Heart left ventricle (tissue), 16 donors: ENCODE data around the gene QRICH1. TPM values are rescaled to one million over a fixed set of nuclear protein-coding genes. Genes with fewer than 3 reads are reported as not detected.

ENCODE experiments used
- ATAC-seq, 4 donors: fragments of 200-7000 bp; cut with Tn5 transposase; one replicate each; pipeline ENCODE4 v1.9.1; 2020 to 2022; ENCODE audit warnings: moderate library complexity in 4 of 4, mild to moderate bottlenecking in 3 of 4, moderate number of reproducible peaks in 1 of 4
- DNase-seq, 5 donors: peaks; one replicate each; pipeline ENCODE4 v3.0.0-alpha.2; 2020
- H3K27ac ChIP-seq, 12 donors: fragments of 200-600 bp; sonication (generic) in 4 of 12; one replicate each; pipeline versions ENCODE4 v1.5.0 to v1.8.0; 2016 to 2022; ENCODE audit warnings: mild to moderate bottlenecking in 2 of 12
- H3K27me3 ChIP-seq, 9 donors: fragments of 200-600 bp; sonication (generic) in 2 of 9; one replicate each; pipeline versions ENCODE4 v1.5.1 to v1.8.0; 2016 to 2022; ENCODE audit warnings: mild to moderate bottlenecking in 3 of 9
- H3K36me3 ChIP-seq, 9 donors: fragments of 200-600 bp; sonication (generic) in 2 of 9; one replicate each; pipeline versions ENCODE4 v1.5.0 to v1.8.0; 2018 to 2022; ENCODE audit warnings: mild to moderate bottlenecking in 2 of 9
- H3K4me1 ChIP-seq, 12 donors: fragments of 200-600 bp; sonication (generic) in 4 of 12; one replicate each; pipeline versions ENCODE4 v1.5.0 to v1.8.0; 2016 to 2022; ENCODE audit warnings: mild to moderate bottlenecking in 3 of 12
- H3K4me3 ChIP-seq, 12 donors: fragments of 200-600 bp; sonication (generic) in 4 of 12; one replicate each; pipeline versions ENCODE4 v1.5.0 to v1.8.0; 2017 to 2022; ENCODE audit warnings: mild to moderate bottlenecking in 9 of 12, moderate library complexity in 4 of 12
- H3K9me3 ChIP-seq, 12 donors: fragments of 200-600 bp; sonication (generic) in 4 of 12; one replicate each; pipeline versions ENCODE4 v1.5.0 to v1.8.0; 2016 to 2022; ENCODE audit warnings: mild to moderate bottlenecking in 1 of 12
- CTCF ChIP-seq, 12 donors: fragments of 200-600 bp; sonication (generic) in 4 of 12; IDR thresholded peaks; one replicate each; pipeline versions ENCODE4 v1.5.0 to v1.8.0; 2018 to 2022; ENCODE audit warnings: antibody characterized with exemption in 12 of 12, mild to moderate bottlenecking in 5 of 12
- POLR2A ChIP-seq, 2 donors: fragments of 450-650 bp; IDR thresholded peaks; one replicate each; pipeline ENCODE4 v1.6.1; 2017; ENCODE audit warnings: antibody characterized with exemption in 2 of 2, mild to moderate bottlenecking in 2 of 2, moderate library complexity in 2 of 2
- WGBS, 4 donors: extraction: QIAGEN DNeasy Blood & Tissue Kit in 2 of 4; methylation state at CpG; one replicate each; pipeline versions ENCODE4 v1.1.5 to v1.1.7; 2013 to 2018; 5-methylcytosine and 5-hydroxymethylcytosine counted together
- intact Hi-C, 10 donors: fragments of 100-400 bp; cut with DNase I; formaldehyde crosslinking; loops; one replicate each; pipeline versions ENCODE4 v1.11.1 to v1.14.2; 2022
- microRNA counts, 2 donors: library from miRNA; unstranded; fragments of <30 nt; microRNA quantifications; one replicate each; lab custom pipeline; 2016
- microRNA-seq, 4 donors: library from miRNA; unstranded; fragments of <30 nt; microRNA quantifications; one replicate each; pipeline versions ENCODE4 to v1.2.0, GENCODE V29; 2017 to 2020
- polyA plus RNA-seq, 2 donors: library from polyadenylated mRNA; stranded (reverse); fragments of 200-250 nt; gene quantifications; one replicate each; pipeline ENCODE4 v1.2.3, GENCODE V29; 2013
- total RNA-seq, 9 donors: library from RNA; depleted of rRNA in 2 of 9; stranded (reverse); fragments of >200 nt in 2 of 9; fragmentation: NEBNext Ultra II Directional in 3 of 9; extraction: Animal tissue kit (Norgen Biotek cat#: 25700) in 3 of 9; gene quantifications; one replicate each; pipeline versions ENCODE4 v1.1.0 to v1.2.4, GENCODE V29; 2016 to 2023
- donor health status: ischemic (EF 13 %, LVEDD 7.1; RV severe dilation, severe dysfunction).
- donor health status: healthy with polysubstance abuse.
- donor health status: DM: no; HTN: yes; CAD: no.
- donor health status: DM: no; HTN: no; CAD: no.
- donor health status: ischemic (EF 25% LVEDD 6.9; RV normal size, moderate dysfunction).
- donor health status: ischemic (EF 25% LVEDD 5.7; RV mildly dilated, moderate dysfunction).
- donor health status: healthy.
- donor health status: DM: yes; HTN: yes; CAD: no.
- donor health status: ischemic (EF 35%, LVEDD 5.7; RV mildly dilated, moderate dysfunction).
- donor health status: nonischemic (EF 11% LVEDD 7.7; RV severe dilation, severe dysfunction).
- donor health status: DM: yes; HTN: yes; CAD: no.
- donor health status: PGD.
- donor health status: ischemic (EF 29% LVEDD 5.4; RV normal size, mild dysfunction).
- donor health status: nonischemic (EF 23%, LVEDD 6.1; RV moderate dilation, normal function).

QRICH1 gene
- total and polyA plus RNA-seq, 11 donors: 20.0 to 91.6 (median 54.9) TPM

- 41 to 66% (median 47%) methylated on average over 4 of the region's 4 CpGs for WGBS, 4 donors
- intact Hi-C loops: loop anchor here in 3 of 10 donors (10.0 kb wide), 2 partner anchors 115 to 465 kb away; partner anchors contain the start of gene QRICH1 (in 1 of the 3)
Observed at GRCh38 chr3:48980295-48980694, 113.6 kb downstream of the QRICH1 start.

More at GRCh38 chr3:48980295-48980694, 113.6 kb downstream of the QRICH1 start:
- ATAC-seq (peak in 3 of 4 donors; percentile 29 to 53 (median 46)), DNase-seq (no peak)
- TF ChIP-seq POLR2A (IDR thresholded peaks at IDR 0.05) (no peak), CTCF (IDR thresholded peaks at IDR 0.05) (no peak)
- Histone ChIP-seq H3K9me3 (no peaks in the 10 kb centered on the region), H3K4me1 (peaks cover 0 to 8% (median 0%) of the 10 kb centered on the region in 12 donors), H3K4me3 (no peak overlapping the region), H3K36me3 (peaks cover 2 to 99% (median 97%) of the 10 kb centered on the region in 9 donors), H3K27ac (no peak overlapping the region), H3K27me3 (no peaks in the 10 kb centered on the region)

MicroRNAs encoded within 50 kb of the gene (microRNA counts, 767-probe panel; counts per million panel counts)
- microRNA hsa-miR-191-5p (lab: Ali Mortazavi, UCI) (5,017 to 5,181 counts per million in 2 donors), microRNA hsa-miR-425-5p (lab: Ali Mortazavi, UCI) (71.6 to 573 counts per million in 2 donors)

Small RNAs within 50 kb of the gene (microRNA-seq; reads per million reads assigned to microRNA genes)
- gene MIR191: 2,538 to 8,988 (median 5,805) reads per million in 4 donors
- 810 to 1,044 (median 895) reads per million in 4 donors for gene MIR425
- gene MIR6890: 0 to 0.21 (median 0.06) reads per million in 4 donors

Other genes starting within 250 kb of the QRICH1 start
- 10 to 100 TPM; 33.2 to 71.6 (median 44.9) TPM for gene PRKAR2A, start 246.2 kb downstream of the QRICH1 start, total RNA-seq
- 10 to 100 TPM; 10.6 to 35.8 TPM for gene PRKAR2A, start 246.2 kb downstream of the QRICH1 start, polyA plus RNA-seq
- gene SLC25A20, start 195.2 kb downstream of the QRICH1 start, total RNA-seq: 100 to 1,000 TPM in 2 of 9 donors, 10 to 100 TPM in 7; 44.6 to 176 (median 69.5) TPM
- 10 to 100 TPM; 50.5 to 65.7 TPM for gene SLC25A20, start 195.2 kb downstream of the QRICH1 start, polyA plus RNA-seq
- 100 to 1,000 TPM in 8 of 9 donors, 10 to 100 TPM in 1; 87.7 to 223 (median 126) TPM for gene ARIH2, start 175.2 kb downstream of the QRICH1 start, total RNA-seq
- 10 to 100 TPM; 77.6 to 79.3 TPM for gene ARIH2, start 175.2 kb downstream of the QRICH1 start, polyA plus RNA-seq
- 10 to 100 TPM; 22.1 to 42.7 (median 34.0) TPM for gene P4HTM, start 103.8 kb downstream of the QRICH1 start, total RNA-seq
- 10 to 100 TPM; 19.0 to 27.0 TPM for gene P4HTM, start 103.8 kb downstream of the QRICH1 start, polyA plus RNA-seq
- 10 to 100 TPM; 56.2 to 91.2 (median 80.7) TPM for gene WDR6, start 86.7 kb downstream of the QRICH1 start, total RNA-seq
- 10 to 100 TPM; 68.9 to 73.6 TPM for gene WDR6, start 86.7 kb downstream of the QRICH1 start, polyA plus RNA-seq
- 10 to 100 TPM in 8 of 9 donors, 1 to 10 TPM in 1; 8.1 to 24.7 (median 14.9) TPM for gene DALRD3, start 75.5 kb downstream of the QRICH1 start, total RNA-seq
- gene DALRD3, start 75.5 kb downstream of the QRICH1 start, polyA plus RNA-seq: 10 to 100 TPM in 1 of 2 donors, 1 to 10 TPM in 1; 6.8 to 13.3 TPM
- gene NDUFAF3, start 72.0 kb downstream of the QRICH1 start, total RNA-seq: 100 to 1,000 TPM; 140 to 308 (median 160) TPM
- gene NDUFAF3, start 72.0 kb downstream of the QRICH1 start, polyA plus RNA-seq: 100 to 1,000 TPM; 119 to 273 TPM
- 10 to 100 TPM; 43.9 to 87.8 (median 55.4) TPM for gene IMPDH2, start 64.7 kb downstream of the QRICH1 start, total RNA-seq
- 100 to 1,000 TPM in 1 of 2 donors, 10 to 100 TPM in 1; 35.9 to 116 TPM for gene IMPDH2, start 64.7 kb downstream of the QRICH1 start, polyA plus RNA-seq
- 100 to 1,000 TPM; 145 to 221 (median 194) TPM for gene QARS1, start 10.7 kb upstream of the QRICH1 start, total RNA-seq
- 100 to 1,000 TPM; 177 to 197 TPM for gene QARS1, start 10.7 kb upstream of the QRICH1 start, polyA plus RNA-seq
- 10 to 100 TPM; 47.9 to 90.3 (median 63.1) TPM for gene USP19, start 26.8 kb upstream of the QRICH1 start, total RNA-seq
- 10 to 100 TPM; 19.2 to 34.7 TPM for gene USP19, start 26.8 kb upstream of the QRICH1 start, polyA plus RNA-seq
- 1,000 to 10,000 TPM in 2 of 9 donors, 100 to 1,000 TPM in 7; 488 to 1,265 (median 769) TPM for gene LAMB2, start 39.0 kb upstream of the QRICH1 start, total RNA-seq
- 100 to 1,000 TPM; 290 to 836 TPM for gene LAMB2, start 39.0 kb upstream of the QRICH1 start, polyA plus RNA-seq
- 10 to 100 TPM in 7 of 9 donors, 1 to 10 TPM in 2; 9.7 to 24.0 (median 14.6) TPM for gene CCDC71, start 72.3 kb upstream of the QRICH1 start, total RNA-seq
- 10 to 100 TPM in 1 of 2 donors, 1 to 10 TPM in 1; 9.8 to 17.7 TPM for gene CCDC71, start 72.3 kb upstream of the QRICH1 start, polyA plus RNA-seq
- 100 to 1,000 TPM in 7 of 9 donors, 10 to 100 TPM in 2; 96.9 to 138 (median 112) TPM for gene KLHDC8B, start 77.5 kb upstream of the QRICH1 start, total RNA-seq
- 100 to 1,000 TPM in 1 of 2 donors, 10 to 100 TPM in 1; 66.3 to 134 TPM for gene KLHDC8B, start 77.5 kb upstream of the QRICH1 start, polyA plus RNA-seq
- 1 to 10 TPM; 1.3 to 5.6 (median 2.9) TPM for gene C3orf62, start 183.2 kb upstream of the QRICH1 start, total RNA-seq
- 1 to 10 TPM; 2.5 to 3.3 TPM for gene C3orf62, start 183.2 kb upstream of the QRICH1 start, polyA plus RNA-seq
- 10 to 100 TPM; 17.3 to 48.6 (median 37.2) TPM for gene USP4, start 246.0 kb upstream of the QRICH1 start, total RNA-seq
- 10 to 100 TPM; 24.3 to 27.8 TPM for gene USP4, start 246.0 kb upstream of the QRICH1 start, polyA plus RNA-seq